ENCODE measurements around the gene CLPTM1L.

The CLPTM1L gene

DNA sequence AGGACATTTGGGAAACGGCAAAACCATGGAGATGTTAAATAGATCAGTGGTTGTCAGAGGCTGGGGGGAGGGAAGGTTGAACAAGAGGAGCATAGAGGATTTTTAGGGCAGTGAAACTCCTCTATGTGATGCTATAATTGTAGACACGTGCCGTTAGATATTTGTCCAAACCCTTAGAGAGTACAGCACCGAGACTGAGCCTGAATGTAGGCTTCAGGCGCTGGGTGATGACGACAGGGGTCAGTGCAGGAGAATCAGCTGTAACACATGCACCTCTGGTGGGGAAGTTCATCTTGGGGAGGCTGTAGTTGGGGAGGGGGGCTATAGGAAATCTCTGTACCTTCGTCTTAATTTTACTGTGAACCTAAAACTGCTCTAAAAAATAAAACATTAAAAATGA is 22.2 kb upstream of the CLPTM1L start:
- H4K20me1 ChIP-seq (ENCODE audit: insufficient read depth, low read length, poor library complexity, severe bottlenecking): no peaks in the 10 kb centered on the region
- no peak overlapping the region for H2AFZ ChIP-seq (ENCODE audit: low read length)
- H3K36me3 ChIP-seq (ENCODE audit: insufficient read depth, low read length): no peaks in the 10 kb centered on the region
- H3K9me3 ChIP-seq (ENCODE audit: insufficient read depth, low read depth, low read length): no peaks in the 10 kb centered on the region
- H3K4me1 ChIP-seq (ENCODE audit: insufficient read depth, low read length, poor library complexity, severe bottlenecking): peaks cover 7% of the 10 kb centered on the region
- no peaks in the 10 kb centered on the region for H3K9me2 ChIP-seq (replicated peaks; ENCODE audit: low read depth, low read length)
- H3K4me2 ChIP-seq (ENCODE audit: low read depth, low read length, poor library complexity, severe bottlenecking): no peak overlapping the region
- H3K79me2 ChIP-seq (ENCODE audit: insufficient read depth, low read length): no peaks in the 10 kb centered on the region
- H3K27me3 ChIP-seq (ENCODE audit: insufficient read depth, low read length, poor library complexity, severe bottlenecking): no peaks in the 10 kb centered on the region
- H3K4me3 ChIP-seq (ENCODE audit: low read length, poor library complexity, severe bottlenecking): no peak overlapping the region
- TF ChIP-seq EZH2phosphoT487 (IDR thresholded peaks at IDR 0.05; ENCODE audit: borderline replicate concordance): no peak
- TF ChIP-seq, protein P1, sequence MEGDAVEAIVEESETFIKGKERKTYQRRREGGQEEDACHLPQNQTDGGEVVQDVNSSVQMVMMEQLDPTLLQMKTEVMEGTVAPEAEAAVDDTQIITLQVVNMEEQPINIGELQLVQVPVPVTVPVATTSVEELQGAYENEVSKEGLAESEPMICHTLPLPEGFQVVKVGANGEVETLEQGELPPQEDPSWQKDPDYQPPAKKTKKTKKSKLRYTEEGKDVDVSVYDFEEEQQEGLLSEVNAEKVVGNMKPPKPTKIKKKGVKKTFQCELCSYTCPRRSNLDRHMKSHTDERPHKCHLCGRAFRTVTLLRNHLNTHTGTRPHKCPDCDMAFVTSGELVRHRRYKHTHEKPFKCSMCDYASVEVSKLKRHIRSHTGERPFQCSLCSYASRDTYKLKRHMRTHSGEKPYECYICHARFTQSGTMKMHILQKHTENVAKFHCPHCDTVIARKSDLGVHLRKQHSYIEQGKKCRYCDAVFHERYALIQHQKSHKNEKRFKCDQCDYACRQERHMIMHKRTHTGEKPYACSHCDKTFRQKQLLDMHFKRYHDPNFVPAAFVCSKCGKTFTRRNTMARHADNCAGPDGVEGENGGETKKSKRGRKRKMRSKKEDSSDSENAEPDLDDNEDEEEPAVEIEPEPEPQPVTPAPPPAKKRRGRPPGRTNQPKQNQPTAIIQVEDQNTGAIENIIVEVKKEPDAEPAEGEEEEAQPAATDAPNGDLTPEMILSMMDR (conservative IDR thresholded peaks at IDR 0.05; ENCODE audit: low read length): no peak
- H3K9ac ChIP-seq (ENCODE audit: low read depth, low read length, poor library complexity, severe bottlenecking): no peak overlapping the region
- H3F3A ChIP-seq (ENCODE audit: low read depth): no peaks in the 10 kb centered on the region

DNA sequence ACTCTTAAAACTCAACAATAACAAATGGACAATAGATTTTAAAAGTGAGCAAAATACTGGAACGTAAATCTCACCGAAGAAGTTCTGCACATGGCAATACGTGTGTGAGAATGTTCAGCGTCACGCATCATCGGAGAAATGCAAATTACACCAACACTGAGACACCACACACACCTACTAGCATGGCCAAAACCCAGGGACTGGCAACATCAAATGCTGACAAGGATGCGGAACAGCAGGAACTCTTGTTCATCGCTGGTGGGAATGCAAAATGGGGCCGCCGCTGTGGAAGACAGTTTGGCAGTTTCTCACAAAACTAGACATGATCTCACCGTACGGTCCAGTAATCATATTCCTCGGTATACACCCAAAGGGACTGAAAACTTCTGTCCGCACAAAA is 21.6 kb upstream of the CLPTM1L start:
- no peak overlapping the region for H3K4me2 ChIP-seq (ENCODE audit: low read depth, low read length, poor library complexity, severe bottlenecking)
- peaks cover 7% of the 10 kb centered on the region for H3K4me1 ChIP-seq (ENCODE audit: insufficient read depth, low read length, poor library complexity, severe bottlenecking)
- no peaks in the 10 kb centered on the region for H4K20me1 ChIP-seq (ENCODE audit: insufficient read depth, low read length, poor library complexity, severe bottlenecking)

DNA sequence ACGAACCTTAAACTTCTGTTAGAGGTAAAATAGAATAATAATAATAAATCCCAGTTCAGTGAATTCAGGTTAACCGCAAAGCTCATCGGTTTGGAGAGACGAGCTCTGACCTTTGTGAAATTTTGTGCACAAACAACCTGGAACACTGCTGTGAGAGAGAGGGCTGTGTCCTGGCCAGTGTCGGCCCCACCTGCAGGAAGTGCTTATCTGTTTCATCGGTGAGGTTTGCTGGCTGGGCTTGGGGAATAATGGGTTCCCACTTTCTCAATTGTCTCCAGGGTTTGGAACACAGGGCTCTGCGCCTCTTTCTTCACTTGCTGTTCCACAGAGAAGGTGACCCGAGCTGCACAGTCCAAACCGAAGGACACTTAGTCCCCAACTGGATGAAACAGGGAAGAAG is 19.3 kb upstream of the CLPTM1L start:
- H3K9me3 ChIP-seq (ENCODE audit: insufficient read depth, low read depth, low read length): no peaks in the 10 kb centered on the region
- H3K9me2 ChIP-seq (replicated peaks; ENCODE audit: low read depth, low read length): no peaks in the 10 kb centered on the region
- TF ChIP-seq, protein P1 (conservative IDR thresholded peaks at IDR 0.05; ENCODE audit: low read length): no peak
- TF ChIP-seq EZH2phosphoT487 (IDR thresholded peaks at IDR 0.05; ENCODE audit: borderline replicate concordance): no peak
- peaks cover 7% of the 10 kb centered on the region for H3K4me1 ChIP-seq (ENCODE audit: insufficient read depth, low read length, poor library complexity, severe bottlenecking)
- no peak overlapping the region for H3K4me3 ChIP-seq (ENCODE audit: low read length, poor library complexity, severe bottlenecking)
- H3K36me3 ChIP-seq (ENCODE audit: insufficient read depth, low read length): no peaks in the 10 kb centered on the region
- no peaks in the 10 kb centered on the region for H3K27me3 ChIP-seq (ENCODE audit: insufficient read depth, low read length, poor library complexity, severe bottlenecking)
- no peak overlapping the region for H3K9ac ChIP-seq (ENCODE audit: low read depth, low read length, poor library complexity, severe bottlenecking)
- H4K20me1 ChIP-seq (ENCODE audit: insufficient read depth, low read length, poor library complexity, severe bottlenecking): no peaks in the 10 kb centered on the region
- H3F3A ChIP-seq (ENCODE audit: low read depth): no peaks in the 10 kb centered on the region
- no peak overlapping the region for H3K4me2 ChIP-seq (ENCODE audit: low read depth, low read length, poor library complexity, severe bottlenecking)
- H2AFZ ChIP-seq (ENCODE audit: low read length): no peak overlapping the region
- no peaks in the 10 kb centered on the region for H3K79me2 ChIP-seq (ENCODE audit: insufficient read depth, low read length)

More for the DNA sequence above, 21.6 kb upstream of the CLPTM1L start:
- Histone ChIP-seq H2AFZ (ENCODE audit: low read length) (no peak overlapping the region), H3K9me3 (ENCODE audit: insufficient read depth, low read depth, low read length) (no peaks in the 10 kb centered on the region), H3K27me3 (ENCODE audit: insufficient read depth, low read length, poor library complexity, severe bottlenecking) (no peaks in the 10 kb centered on the region), H3K9ac (ENCODE audit: low read depth, low read length, poor library complexity, severe bottlenecking) (no peak overlapping the region), H3K9me2 (replicated peaks; ENCODE audit: low read depth, low read length) (no peaks in the 10 kb centered on the region), H3F3A (ENCODE audit: low read depth) (no peaks in the 10 kb centered on the region), H3K4me3 (ENCODE audit: low read length, poor library complexity, severe bottlenecking) (no peak overlapping the region), H3K79me2 (ENCODE audit: insufficient read depth, low read length) (no peaks in the 10 kb centered on the region), H3K36me3 (ENCODE audit: insufficient read depth, low read length) (no peaks in the 10 kb centered on the region)
- TF ChIP-seq, protein P1 (conservative IDR thresholded peaks at IDR 0.05; ENCODE audit: low read length): no peak
- TF ChIP-seq EZH2phosphoT487 (IDR thresholded peaks at IDR 0.05; ENCODE audit: borderline replicate concordance): no peak

Data from Loucy (cell line).